Small intestine (tissue), 7 donors: ENCODE results near the gene LRMDA. TPM values are rescaled to one million over a fixed set of nuclear protein-coding genes. Genes with fewer than 3 reads are reported as not detected.
"Not testable (repeated sequence)": the region's sequence is repeated elsewhere in the genome, so short reads cannot be mapped to it uniquely, and the experiment has no call there.

Source experiments
- DNase-seq, 2 donors: peaks; one replicate each; pipeline versions ENCODE4 v3.0.0 to v3.0.0-alpha.2; 2013
- FAIRE-seq: peaks from 2 replicates; lab custom pipeline; 2012; peaks lifted over from hg19 to GRCh38; lab: Jason Lieb, UNC
- H3K27ac ChIP-seq, 3 donors: one replicate each; pipeline ENCODE4 v1.5.1; 2013; ENCODE audit warnings: low read length in 2 of 3, mild to moderate bottlenecking in 2 of 3, control low read depth in 1 of 3, inconsistent platforms in 1 of 3, low read depth in 1 of 3, moderate library complexity in 1 of 3
- H3K27me3 ChIP-seq, 3 donors: one replicate each; pipeline ENCODE4 v1.6.1; 2013; ENCODE audit warnings: low read length in 3 of 3, inconsistent platforms in 1 of 3; ENCODE audit not compliant: control insufficient read depth in 3 of 3, insufficient read depth in 3 of 3
- H3K36me3 ChIP-seq, 3 donors: one replicate each; pipeline ENCODE4 v1.6.1; 2013; ENCODE audit warnings: low read length in 3 of 3, inconsistent platforms in 1 of 3, low read depth in 1 of 3, mild to moderate bottlenecking in 1 of 3, moderate library complexity in 1 of 3; ENCODE audit not compliant: control insufficient read depth in 3 of 3, insufficient read depth in 2 of 3
- H3K4me1 ChIP-seq, 3 donors: one replicate each; pipeline ENCODE4 v1.6.1; 2013; ENCODE audit warnings: low read length in 2 of 3, inconsistent platforms in 1 of 3, low read depth in 1 of 3, mild to moderate bottlenecking in 1 of 3, moderate library complexity in 1 of 3; ENCODE audit not compliant: control insufficient read depth in 3 of 3, insufficient read depth in 2 of 3
- H3K4me3 ChIP-seq, 3 donors: one replicate each; pipeline ENCODE4 v1.5.1; 2013; ENCODE audit warnings: low read length in 3 of 3, control low read depth in 1 of 3, inconsistent platforms in 1 of 3, low read depth in 1 of 3, mild to moderate bottlenecking in 1 of 3, moderate library complexity in 1 of 3
- H3K9me3 ChIP-seq, 2 donors: one replicate each; pipeline ENCODE4 v1.6.1; 2013; ENCODE audit warnings: low read depth in 1 of 2, low read length in 1 of 2; ENCODE audit not compliant: control insufficient read depth in 2 of 2, insufficient read depth in 1 of 2
- WGBS, 3 donors: extraction: QIAGEN DNeasy Blood & Tissue Kit; methylation state at CpG; one replicate each; pipeline ENCODE4 v1.1.7; 2013; 5-methylcytosine and 5-hydroxymethylcytosine counted together
- polyA plus RNA-seq, 4 donors: library from polyadenylated mRNA; stranded (reverse) in 3 of 4; unstranded in 1 of 4; fragments of 200-250 nt in 3 of 4; fragments of 120-200 nt in 1 of 4; gene quantifications; one replicate each; pipeline versions ENCODE4 v1.2.1 to v1.2.3, GENCODE V29; 2013
- donor health status: healthy with polysubstance abuse.
- donor health status: control.
- donor health status: control.
- donor health status: Bipolar disorder and iron deficiency.
- donor health status: healthy.

LRMDA gene
- polyA plus RNA-seq, 4 donors, result 5.6 to 16.2 (median 6.0) TPM; not detected in 1

DNA sequence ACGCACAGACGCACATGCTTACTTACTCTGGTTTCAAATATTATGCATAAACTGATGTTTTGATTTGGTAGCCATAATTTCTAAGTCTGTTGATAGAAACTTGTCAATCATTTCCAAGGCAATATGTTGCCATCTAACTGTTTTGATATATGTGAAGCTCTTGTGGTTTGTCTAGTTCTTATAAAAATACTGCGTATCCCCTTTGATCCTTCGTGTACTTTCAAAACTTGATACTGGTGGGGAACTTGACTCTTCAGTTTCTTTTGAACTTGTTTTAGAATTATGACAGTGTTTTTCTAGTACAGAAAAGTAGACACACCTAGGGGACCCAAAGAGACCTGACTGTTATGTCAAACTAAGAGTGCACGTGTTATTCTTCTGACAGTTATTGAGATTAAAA, 708.0 kb downstream of the LRMDA start:
- FAIRE-seq, result no peak
- WGBS, 3 donors, result 87 to 91% (median 88%) methylated on average over 5 of the region's 5 CpGs
- H3K9me3 ChIP-seq, result no peaks in the 10 kb centered on the region
- H3K27ac ChIP-seq, result no peak overlapping the region
- H3K27me3 ChIP-seq, result no peaks in the 10 kb centered on the region
- H3K36me3 ChIP-seq, result no peaks in the 10 kb centered on the region
- no peak overlapping the region for H3K4me3 ChIP-seq
- H3K4me1 ChIP-seq, result no peaks in the 10 kb centered on the region
- DNase-seq, result no peak

GRCh38 chr10:76141376-76141775, 710.0 kb downstream of the LRMDA start:
- FAIRE-seq (no peak), DNase-seq (no peak)
- no peaks in the 10 kb centered on the region for H3K27me3 ChIP-seq
- WGBS, 3 donors, result 87 to 93% (median 91%) methylated on average over 3 of the region's 3 CpGs
- no peak overlapping the region for H3K27ac ChIP-seq
- H3K4me1 ChIP-seq, result no peaks in the 10 kb centered on the region
- H3K4me3 ChIP-seq, result no peak overlapping the region
- H3K36me3 ChIP-seq, result no peaks in the 10 kb centered on the region
- H3K9me3 ChIP-seq, result no peaks in the 10 kb centered on the region

DNA sequence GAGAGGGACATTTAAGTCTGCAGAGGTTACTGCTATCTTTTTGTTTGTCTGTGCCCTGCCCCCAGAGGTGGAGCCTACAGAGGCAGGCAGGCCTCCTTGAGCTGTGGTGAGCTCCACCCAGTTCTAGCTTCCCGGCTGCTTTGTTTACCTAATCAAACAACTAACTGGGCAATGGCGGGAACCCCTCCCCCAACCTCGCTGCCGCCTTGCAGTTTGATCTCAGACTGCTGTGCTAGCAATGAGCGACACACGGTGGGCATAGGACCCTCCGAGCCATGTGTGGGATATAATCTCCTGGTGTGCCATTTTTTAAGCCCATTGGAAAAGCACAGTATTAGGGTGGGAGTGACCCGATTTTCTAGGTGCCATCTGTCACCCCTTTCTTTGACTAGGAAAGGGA, 716.8 kb downstream of the LRMDA start:
- not testable (repeated sequence) for FAIRE-seq, H3K27me3 ChIP-seq, H3K9me3 ChIP-seq, H3K4me1 ChIP-seq, H3K27ac ChIP-seq, H3K4me3 ChIP-seq, H3K36me3 ChIP-seq, DNase-seq
- WGBS, 3 donors, result 83 to 94% (median 84%) methylated on average over 7 to 8 of the region's 8 CpGs

DNA sequence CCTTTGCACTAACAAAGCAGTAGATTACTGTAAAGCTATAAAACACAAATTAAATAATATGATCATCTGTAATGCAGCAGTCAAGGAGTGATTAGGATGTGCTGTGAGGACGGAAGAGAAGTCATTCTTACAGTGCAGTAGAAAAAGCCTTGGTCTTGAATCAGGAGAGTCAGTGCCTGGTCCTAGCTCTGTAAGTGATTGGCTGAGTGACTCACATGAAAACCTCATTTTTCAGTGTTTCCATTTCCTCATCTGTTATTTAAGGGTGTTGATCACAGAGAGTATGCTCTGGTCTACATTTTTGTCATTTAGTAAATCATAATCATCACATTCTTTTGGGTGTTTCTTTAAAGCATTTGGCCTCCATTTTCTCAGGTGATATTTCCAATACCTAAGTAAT, 717.8 kb downstream of the LRMDA start:
- Histone ChIP-seq H3K36me3 (no peaks in the 10 kb centered on the region), H3K4me1 (peaks cover 0 to 7% (median 0%) of the 10 kb centered on the region in 3 donors), H3K27me3 (no peaks in the 10 kb centered on the region), H3K9me3 (peaks cover 0 to 4% of the 10 kb centered on the region in 2 donors), H3K27ac (no peak overlapping the region), H3K4me3 (no peak overlapping the region)
- WGBS, 3 donors, result 78 to 79% (median 78%) methylated on average over 1 of the region's 1 CpG
- FAIRE-seq (no peak), DNase-seq (no peak)

- peaks cover 0 to 4% of the 10 kb centered on the region in 2 donors for H3K9me3 ChIP-seq
- peaks cover 0 to 7% (median 0%) of the 10 kb centered on the region in 3 donors for H3K4me1 ChIP-seq
- WGBS, 3 donors, result 88 to 94% (median 91%) methylated on average over 2 of the region's 2 CpGs
- no peak for FAIRE-seq
- H3K27me3 ChIP-seq, result no peaks in the 10 kb centered on the region
- H3K4me3 ChIP-seq, result no peak overlapping the region
- DNase-seq, result no peak
- peak overlapping the region in 1 of 3 donors; percentile 28 for H3K27ac ChIP-seq
- no peaks in the 10 kb centered on the region for H3K36me3 ChIP-seq
These were observed 718.2 kb downstream of the LRMDA start for GRCh38 chr10:76149602-76150138.

DNA sequence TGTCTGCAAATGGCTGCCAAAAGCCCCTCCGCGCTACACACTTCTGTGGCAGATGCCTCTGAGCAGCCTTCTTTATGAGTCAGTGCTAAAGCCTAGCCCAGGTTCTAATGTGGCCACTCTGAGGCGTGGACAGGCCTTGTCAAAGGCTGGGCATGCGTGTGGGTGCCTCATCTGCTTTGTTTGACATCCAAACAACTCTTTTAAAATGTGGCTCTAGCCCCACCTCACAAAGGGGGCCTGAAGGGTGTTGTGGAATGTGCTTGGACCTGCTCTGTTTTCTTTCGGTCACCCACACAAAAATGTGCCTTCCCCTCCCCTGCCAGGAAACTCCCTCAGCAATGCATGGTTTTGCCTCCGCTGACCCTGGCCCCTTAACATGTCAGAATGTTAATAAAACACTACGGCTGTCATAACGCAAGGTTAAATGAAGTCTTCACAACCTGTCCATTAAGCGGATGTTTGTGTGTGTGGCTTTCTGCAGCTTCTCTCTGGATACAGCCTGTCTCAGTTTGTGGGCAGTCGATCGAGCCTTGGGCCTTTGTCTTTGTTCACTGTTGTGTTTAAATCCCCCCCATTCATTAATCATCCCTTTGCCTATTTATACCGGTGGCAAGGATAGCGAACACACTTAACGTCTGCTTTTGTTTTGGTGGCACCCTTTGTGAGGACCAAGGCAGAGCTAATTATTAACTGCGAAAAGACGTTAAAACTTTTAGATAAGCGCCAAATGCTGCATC, 718.9 kb downstream of the LRMDA start:
- DNase-seq, result peak in 1 of 2 donors; percentile 24
- no peaks in the 10 kb centered on the region for H3K27me3 ChIP-seq
- H3K27ac ChIP-seq, result peak overlapping the region in 1 of 3 donors; percentile 28
- H3K9me3 ChIP-seq, result peaks cover 0 to 4% of the 10 kb centered on the region in 2 donors
- no peaks in the 10 kb centered on the region for H3K36me3 ChIP-seq
- WGBS, 3 donors, result 30 to 59% (median 47%) methylated on average over 17 of the region's 17 CpGs
- H3K4me3 ChIP-seq, result no peak overlapping the region
- FAIRE-seq, result no peak
- peaks cover 0 to 7% (median 0%) of the 10 kb centered on the region in 3 donors for H3K4me1 ChIP-seq

GRCh38 chr10:76150876-76151288, 719.5 kb downstream of the LRMDA start:
- DNase-seq, result peak in 1 of 2 donors; percentile 27
- no peak overlapping the region for H3K27ac ChIP-seq

GRCh38 chr10:76152186-76152585, 720.8 kb downstream of the LRMDA start:
- H3K9me3 ChIP-seq, result peaks cover 0 to 4% of the 10 kb centered on the region in 2 donors
- FAIRE-seq, result peak; percentile 5
- WGBS, 3 donors, result 61 to 89% (median 79%) methylated on average over 1 of the region's 1 CpG

More at GRCh38 chr10:76150876-76151288, 719.5 kb downstream of the LRMDA start:
- H3K4me3 ChIP-seq, result no peak overlapping the region
- FAIRE-seq, result no peak
- peaks cover 0 to 4% of the 10 kb centered on the region in 2 donors for H3K9me3 ChIP-seq
- no peaks in the 10 kb centered on the region for H3K36me3 ChIP-seq
- WGBS, 3 donors, result 11 to 53% (median 29%) methylated on average over 7 of the region's 7 CpGs
- H3K4me1 ChIP-seq, result peaks cover 0 to 7% (median 0%) of the 10 kb centered on the region in 3 donors
- no peaks in the 10 kb centered on the region for H3K27me3 ChIP-seq

More at GRCh38 chr10:76152186-76152585, 720.8 kb downstream of the LRMDA start:
- H3K27me3 ChIP-seq, result no peaks in the 10 kb centered on the region
- no peak overlapping the region for H3K27ac ChIP-seq
- H3K4me1 ChIP-seq, result peaks cover 0 to 7% (median 0%) of the 10 kb centered on the region in 3 donors
- H3K4me3 ChIP-seq, result no peak overlapping the region
- H3K36me3 ChIP-seq, result no peaks in the 10 kb centered on the region
- DNase-seq, result no peak
